T-helper 1 cell treated with Interleukin-12 subunit alpha and Interleukin-12 subunit beta and Interleukin-4 antibody, amounts not matched to agents 30 μg/mL and 1 μg/mL, for 36 hours (primary cell): Measurements from ENCODE around the gene KIF1A.

Experiments
- H3K27ac Mint-ChIP-seq: one replicate; pipeline ENCODE4 v1.8.0; 2021; ENCODE audit warnings: mild to moderate bottlenecking, mixed read lengths
- H3K27me3 Mint-ChIP-seq: one replicate; pipeline ENCODE4 v1.8.0; 2021; ENCODE audit warnings: low read depth, mixed read lengths
- H3K36me3 Mint-ChIP-seq: one replicate; pipeline ENCODE4 v1.8.0; 2021; ENCODE audit warnings: low read depth, mixed read lengths
- H3K4me1 Mint-ChIP-seq: one replicate; pipeline ENCODE4 v1.8.0; 2021; ENCODE audit warnings: low read depth, mixed read lengths
- H3K4me3 Mint-ChIP-seq: one replicate; pipeline ENCODE4 v1.8.0; 2021; ENCODE audit warnings: mild to moderate bottlenecking, moderate library complexity, mixed read lengths
- H3K9me3 Mint-ChIP-seq: one replicate; pipeline ENCODE4 v1.8.0; 2021; ENCODE audit warnings: mixed read lengths

KIF1A gene

GRCh38 chr2:240834377-240834975 is 14.5 kb upstream of the KIF1A start:
- peaks cover 2% of the 10 kb centered on the region for H3K4me1 Mint-ChIP-seq
- H3K36me3 Mint-ChIP-seq, result no peaks in the 10 kb centered on the region
- no peak overlapping the region for H3K27ac Mint-ChIP-seq
- H3K9me3 Mint-ChIP-seq, result no peaks in the 10 kb centered on the region
- peaks cover 32% of the 10 kb centered on the region for H3K27me3 Mint-ChIP-seq
- no peak overlapping the region for H3K4me3 Mint-ChIP-seq

GRCh38 chr2:240833724-240834285 is 13.8 kb upstream of the KIF1A start:
- no peak overlapping the region for H3K27ac Mint-ChIP-seq
- H3K27me3 Mint-ChIP-seq, result peaks cover 36% of the 10 kb centered on the region
- H3K4me3 Mint-ChIP-seq, result no peak overlapping the region
- H3K9me3 Mint-ChIP-seq, result no peaks in the 10 kb centered on the region
- H3K36me3 Mint-ChIP-seq, result no peaks in the 10 kb centered on the region
- H3K4me1 Mint-ChIP-seq, result peaks cover 2% of the 10 kb centered on the region

- Mint-ChIP-seq H3K9me3 (no peaks in the 10 kb centered on the region), H3K27ac (no peak overlapping the region), H3K27me3 (peaks cover 39% of the 10 kb centered on the region), H3K4me3 (no peak overlapping the region), H3K36me3 (no peaks in the 10 kb centered on the region), H3K4me1 (peaks cover 2% of the 10 kb centered on the region)
Measured at GRCh38 chr2:240832921-240833494, 13.0 kb upstream of the KIF1A start.

GRCh38 chr2:240832205-240832727 is 12.2 kb upstream of the KIF1A start:
- Mint-ChIP-seq H3K27ac (peak overlapping the region; percentile 49), H3K4me3 (no peak overlapping the region), H3K4me1 (peaks cover 2% of the 10 kb centered on the region), H3K36me3 (no peaks in the 10 kb centered on the region), H3K9me3 (no peaks in the 10 kb centered on the region), H3K27me3 (peaks cover 41% of the 10 kb centered on the region)

GRCh38 chr2:240831594-240832204 is 11.7 kb upstream of the KIF1A start:
- no peaks in the 10 kb centered on the region for H3K36me3 Mint-ChIP-seq
- peaks cover 2% of the 10 kb centered on the region for H3K4me1 Mint-ChIP-seq
- H3K27ac Mint-ChIP-seq, result no peak overlapping the region
- peaks cover 41% of the 10 kb centered on the region for H3K27me3 Mint-ChIP-seq
- no peaks in the 10 kb centered on the region for H3K9me3 Mint-ChIP-seq
- peak overlapping the region; percentile 65 for H3K4me3 Mint-ChIP-seq

GRCh38 chr2:240825476-240825875 is 5.5 kb upstream of the KIF1A start:
- H3K9me3 Mint-ChIP-seq, result no peaks in the 10 kb centered on the region
- H3K27ac Mint-ChIP-seq, result no peak overlapping the region
- H3K4me1 Mint-ChIP-seq, result peaks cover 7% of the 10 kb centered on the region
- H3K36me3 Mint-ChIP-seq, result peaks cover 2% of the 10 kb centered on the region
- H3K27me3 Mint-ChIP-seq, result peaks cover 83% of the 10 kb centered on the region
- no peak overlapping the region for H3K4me3 Mint-ChIP-seq

GRCh38 chr2:240823449-240824336 is 3.7 kb upstream of the KIF1A start:
- no peak overlapping the region for H3K4me3 Mint-ChIP-seq
- peaks cover 2% of the 10 kb centered on the region for H3K36me3 Mint-ChIP-seq

GRCh38 chr2:240822280-240822847 is 2.3 kb upstream of the KIF1A start:
- H3K4me3 Mint-ChIP-seq, result no peak overlapping the region

More at GRCh38 chr2:240823449-240824336, 3.7 kb upstream of the KIF1A start:
- H3K27ac Mint-ChIP-seq, result no peak overlapping the region
- H3K9me3 Mint-ChIP-seq, result no peaks in the 10 kb centered on the region
- H3K4me1 Mint-ChIP-seq, result peaks cover 7% of the 10 kb centered on the region
- H3K27me3 Mint-ChIP-seq, result peaks cover 70% of the 10 kb centered on the region

GRCh38 chr2:240821429-240821778 is 1.4 kb upstream of the KIF1A start:
- Mint-ChIP-seq H3K4me3 (peak overlapping the region; percentile 31), H3K36me3 (peaks cover 2% of the 10 kb centered on the region), H3K4me1 (peaks cover 7% of the 10 kb centered on the region), H3K27ac (no peak overlapping the region), H3K27me3 (peaks cover 63% of the 10 kb centered on the region), H3K9me3 (no peaks in the 10 kb centered on the region)

More at GRCh38 chr2:240822280-240822847, 2.3 kb upstream of the KIF1A start:
- Mint-ChIP-seq H3K36me3 (peaks cover 2% of the 10 kb centered on the region), H3K27ac (no peak overlapping the region), H3K4me1 (peaks cover 7% of the 10 kb centered on the region), H3K9me3 (no peaks in the 10 kb centered on the region), H3K27me3 (peaks cover 66% of the 10 kb centered on the region)

- no peaks in the 10 kb centered on the region for H3K9me3 Mint-ChIP-seq
- peaks cover 63% of the 10 kb centered on the region for H3K27me3 Mint-ChIP-seq
- H3K4me3 Mint-ChIP-seq, result peak overlapping the region; percentile 31
- H3K4me1 Mint-ChIP-seq, result peaks cover 7% of the 10 kb centered on the region
- H3K36me3 Mint-ChIP-seq, result peaks cover 2% of the 10 kb centered on the region
- H3K27ac Mint-ChIP-seq, result no peak overlapping the region
Measured at GRCh38 chr2:240820607-240821428, 799 bp upstream of the KIF1A start.

GRCh38 chr2:240819126-240819857 is 727 bp downstream of the KIF1A start:
- no peak overlapping the region for H3K4me3 Mint-ChIP-seq
- peaks cover 7% of the 10 kb centered on the region for H3K4me1 Mint-ChIP-seq
- H3K9me3 Mint-ChIP-seq, result peaks cover 2% of the 10 kb centered on the region
- H3K27ac Mint-ChIP-seq, result no peak overlapping the region
- H3K27me3 Mint-ChIP-seq, result peaks cover 51% of the 10 kb centered on the region
- peaks cover 2% of the 10 kb centered on the region for H3K36me3 Mint-ChIP-seq

GRCh38 chr2:240818293-240819125 is 1.5 kb downstream of the KIF1A start:
- Mint-ChIP-seq H3K27me3 (peaks cover 51% of the 10 kb centered on the region), H3K36me3 (peaks cover 2% of the 10 kb centered on the region), H3K9me3 (peaks cover 10% of the 10 kb centered on the region), H3K4me1 (peaks cover 7% of the 10 kb centered on the region), H3K27ac (no peak overlapping the region), H3K4me3 (no peak overlapping the region)
